PC-3 (cell line): ENCODE results near the gene HRG.

Experiments
- CTCF ChIP-seq: fragments of 300-600 bp; sonication (generic); conservative IDR thresholded peaks from 2 replicates; pipeline ENCODE4 v1.5.1; 2017; ENCODE audit warnings: antibody characterized with exemption, low read depth, mild to moderate bottlenecking, low read length
- EZH2 ChIP-seq: fragments of 300-600 bp; sonication (generic); IDR thresholded peaks from one replicate; pipeline ENCODE4 v1.6.1; 2017; ENCODE audit warnings: antibody characterized with exemption, mild to moderate bottlenecking, low read length; ENCODE audit not compliant: unreplicated experiment
- EZH2phosphoT487 ChIP-seq: fragments of 300-600 bp; sonication (generic); IDR thresholded peaks from 2 replicates; pipeline ENCODE4 v1.6.1; 2018; ENCODE audit warnings: mild to moderate bottlenecking, antibody characterized with exemption, low read length, borderline replicate concordance

GRCh38 chr3:186696522-186696921, 30.7 kb downstream of the HRG start:
- TF ChIP-seq CTCF, result no peak
- no peak for TF ChIP-seq EZH2
- no peak for TF ChIP-seq EZH2phosphoT487
